ENCODE results near the gene ZNF365. TPM values are rescaled to one million over a fixed set of nuclear protein-coding genes. Genes with fewer than 3 reads are reported as not detected.

Gene ZNF365
- total RNA-seq, 1 experiment from 2014 or later: 1.8 TPM

- no peaks in the 10 kb centered on the region for H4K20me1 ChIP-seq (ENCODE audit: insufficient read depth)
- H3K79me2 ChIP-seq (ENCODE audit: insufficient read depth, low read length): no peaks in the 10 kb centered on the region
- H3K9me3 ChIP-seq (ENCODE audit: control insufficient read depth in 1 of 2, insufficient read depth in 1 of 2, low read depth in 1 of 2, low read length in 2 of 2): no peaks in the 10 kb centered on the region
- no peaks in the 10 kb centered on the region for H3K9me2 ChIP-seq (ENCODE audit: insufficient read depth)
- ChIA-PET RAD21 (ENCODE audit: low non-redundant PET in 1 of 2, low total read pairs in 2 of 2, uncharacterized antibody in 2 of 2, unreplicated experiment in 2 of 2) (no interaction called here), CTCF (no interaction called here), POLR2A (no interaction called here)
- no peak overlapping the region for H2AFZ ChIP-seq (ENCODE audit: low read depth, low read length, poor library complexity, severe bottlenecking)
- peaks cover 0 to 8% of the 10 kb centered on the region in 2 experiments; a peak in 2 of 4 replicates for H3K4me1 ChIP-seq (ENCODE audit: control insufficient read depth in 1 of 2, insufficient read depth in 2 of 2, low read length in 2 of 2)
- no peaks in the 10 kb centered on the region for H3K27me3 ChIP-seq (ENCODE audit: insufficient read depth, low read length)
- DNase-seq (ENCODE audit: low read depth, low spot score): no peak
- no peak overlapping the region for H3K4me2 ChIP-seq (ENCODE audit: low read length)
- no peak overlapping the region for H3K27ac ChIP-seq (ENCODE audit: low read depth, low read length)
- TF ChIP-seq MAX (IDR thresholded peaks at IDR 0.05) (no peak), FOSL1 (IDR thresholded peaks at IDR 0.05; ENCODE audit: low read depth) (no peak), EZH2 (IDR thresholded peaks at IDR 0.05) (no peak), JUND (IDR thresholded peaks at IDR 0.05) (no peak), CEBPB (IDR thresholded peaks at IDR 0.05; ENCODE audit: low read depth) (no peak), POLR2AphosphoS5 (IDR thresholded peaks at IDR 0.05; ENCODE audit: low read depth, low read length) (no peak), TCF7L2 (IDR thresholded peaks at IDR 0.05; ENCODE audit: borderline replicate concordance, extremely low read depth, insufficient read depth, insufficient read length) (no peak), ZFX (IDR thresholded peaks at IDR 0.05) (no peak), SP1 (IDR thresholded peaks at IDR 0.05; ENCODE audit: low read depth) (no peak), CTCF (IDR thresholded peaks at IDR 0.05 in 2 of 3, conservative IDR thresholded peaks at IDR 0.05 in 1 of 3; ENCODE audit: borderline replicate concordance in 1 of 3, insufficient read depth in 1 of 3, low read depth in 2 of 3, low read length in 2 of 3) (no peak), ATF3 (IDR thresholded peaks at IDR 0.05) (no peak), POLR2A (IDR thresholded peaks at IDR 0.05; ENCODE audit: borderline replicate concordance, extremely low read depth, insufficient read depth, insufficient read length) (no peak), REST (IDR thresholded peaks at IDR 0.05; ENCODE audit: low read depth) (no peak), ZBTB33 (IDR thresholded peaks at IDR 0.05; ENCODE audit: extremely low read depth, insufficient replicate concordance, low read length) (no peak)
- ATAC-seq: no peak
- H3K4me3 ChIP-seq (replicated peaks in 1 of 2; ENCODE audit: low read depth in 1 of 2, low read length in 2 of 2): no peak overlapping the region
- no peak overlapping the region for H3K9ac ChIP-seq (ENCODE audit: low read length)
- no TSS peak for BruUV-seq (replicated peaks)
- no peaks in the 10 kb centered on the region for H3K36me3 ChIP-seq (ENCODE audit: control insufficient read depth in 1 of 2, insufficient read depth in 2 of 2, low read length in 2 of 2)
- intact Hi-C loops (cut with micrococcal nuclease): no loop called here
Measured at GRCh38 chr10:62393237-62393636, 19.1 kb downstream of the ZNF365 start.

Data from HCT116 (cell line).